Measurements from ENCODE around the gene RNASE7.

The RNASE7 gene, protein sequence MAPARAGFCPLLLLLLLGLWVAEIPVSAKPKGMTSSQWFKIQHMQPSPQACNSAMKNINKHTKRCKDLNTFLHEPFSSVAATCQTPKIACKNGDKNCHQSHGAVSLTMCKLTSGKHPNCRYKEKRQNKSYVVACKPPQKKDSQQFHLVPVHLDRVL

DNA sequence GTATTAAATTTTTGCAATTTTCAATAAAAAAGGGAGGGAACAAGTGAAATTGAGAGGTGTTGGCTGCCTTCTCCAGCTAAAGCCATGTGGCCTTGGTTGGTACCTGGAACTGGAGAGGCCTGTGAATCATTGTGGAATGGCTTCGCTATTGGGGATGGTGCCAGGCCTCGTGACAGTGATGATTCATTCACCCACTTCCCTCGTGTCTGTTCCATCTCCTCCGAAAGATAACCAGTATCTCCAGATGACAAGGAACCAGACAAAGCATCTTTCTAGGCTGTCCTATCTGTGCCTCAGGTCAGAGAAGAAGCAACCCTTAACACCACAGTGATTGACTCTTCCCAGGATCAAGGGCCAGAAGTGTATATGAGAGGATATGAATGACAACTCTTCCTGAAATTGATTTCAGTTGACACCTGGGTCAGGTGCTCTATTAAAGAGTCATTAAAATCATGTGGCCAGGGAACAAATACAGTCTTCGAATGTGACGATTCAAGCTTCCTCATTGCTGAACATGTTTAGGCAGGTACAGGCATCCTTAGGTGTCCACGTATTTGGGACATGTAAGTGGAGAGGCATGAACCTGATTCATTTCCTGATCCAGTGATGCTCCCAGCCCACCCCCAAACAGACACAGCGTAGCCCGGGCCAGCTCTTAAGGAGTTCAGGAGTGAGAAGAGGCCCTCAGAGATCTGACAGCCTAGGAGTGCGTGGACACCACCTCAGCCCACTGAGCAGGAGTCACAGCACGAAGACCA lies at the start of gene RNASE7:
RNASE7 (plus strand) TSS at position 687 of the 758 bp plus-strand sequence. CDS start 631 bp downstream, outside the sequence.
- TF ChIP-seq, protein P1, sequence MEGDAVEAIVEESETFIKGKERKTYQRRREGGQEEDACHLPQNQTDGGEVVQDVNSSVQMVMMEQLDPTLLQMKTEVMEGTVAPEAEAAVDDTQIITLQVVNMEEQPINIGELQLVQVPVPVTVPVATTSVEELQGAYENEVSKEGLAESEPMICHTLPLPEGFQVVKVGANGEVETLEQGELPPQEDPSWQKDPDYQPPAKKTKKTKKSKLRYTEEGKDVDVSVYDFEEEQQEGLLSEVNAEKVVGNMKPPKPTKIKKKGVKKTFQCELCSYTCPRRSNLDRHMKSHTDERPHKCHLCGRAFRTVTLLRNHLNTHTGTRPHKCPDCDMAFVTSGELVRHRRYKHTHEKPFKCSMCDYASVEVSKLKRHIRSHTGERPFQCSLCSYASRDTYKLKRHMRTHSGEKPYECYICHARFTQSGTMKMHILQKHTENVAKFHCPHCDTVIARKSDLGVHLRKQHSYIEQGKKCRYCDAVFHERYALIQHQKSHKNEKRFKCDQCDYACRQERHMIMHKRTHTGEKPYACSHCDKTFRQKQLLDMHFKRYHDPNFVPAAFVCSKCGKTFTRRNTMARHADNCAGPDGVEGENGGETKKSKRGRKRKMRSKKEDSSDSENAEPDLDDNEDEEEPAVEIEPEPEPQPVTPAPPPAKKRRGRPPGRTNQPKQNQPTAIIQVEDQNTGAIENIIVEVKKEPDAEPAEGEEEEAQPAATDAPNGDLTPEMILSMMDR (IDR thresholded peaks at IDR 0.05; ENCODE audit: insufficient read depth, missing control alignments): no peak
- no peak for DNase-seq (ENCODE audit: insufficient read length, low spot score)
- FAIRE-seq: no peak

DNA sequence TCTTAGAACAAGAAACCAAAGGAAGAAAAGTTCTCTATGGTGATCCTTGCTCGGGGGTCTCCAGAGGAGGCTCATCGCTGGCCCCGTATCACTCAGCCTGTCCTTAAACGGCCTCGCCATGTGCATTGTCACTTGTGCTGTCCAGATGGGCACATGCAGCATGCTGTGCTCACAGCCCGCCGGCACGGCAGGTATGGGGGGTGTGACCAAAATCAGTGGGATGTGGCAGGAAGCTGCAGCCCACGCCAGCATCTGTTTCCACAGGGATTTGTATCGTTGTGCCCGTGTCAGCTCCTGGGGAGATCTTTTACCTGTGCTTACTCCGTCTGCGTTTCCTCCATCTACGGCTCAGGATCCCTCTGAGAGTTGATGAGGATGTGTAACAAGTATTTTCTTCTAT lies 45.6 kb upstream of the RNASE7 start:
- TF ChIP-seq, protein P1 (IDR thresholded peaks at IDR 0.05; ENCODE audit: insufficient read depth, missing control alignments): no peak
- DNase-seq (ENCODE audit: insufficient read length, low spot score) (no peak), FAIRE-seq (no peak)

- FAIRE-seq (no peak), DNase-seq (ENCODE audit: insufficient read length, low spot score) (no peak)
- TF ChIP-seq, protein P1 (IDR thresholded peaks at IDR 0.05; ENCODE audit: insufficient read depth, missing control alignments): no peak
These were observed 45.0 kb upstream of the RNASE7 start for GRCh38 chr14:20997115-20997514.

GRCh38 chr14:20997564-20997963 lies 44.6 kb upstream of the RNASE7 start:
- no peak for DNase-seq (ENCODE audit: insufficient read length, low spot score)
- no peak for FAIRE-seq
- TF ChIP-seq, protein P1 (IDR thresholded peaks at IDR 0.05; ENCODE audit: insufficient read depth, missing control alignments): no peak

DNA sequence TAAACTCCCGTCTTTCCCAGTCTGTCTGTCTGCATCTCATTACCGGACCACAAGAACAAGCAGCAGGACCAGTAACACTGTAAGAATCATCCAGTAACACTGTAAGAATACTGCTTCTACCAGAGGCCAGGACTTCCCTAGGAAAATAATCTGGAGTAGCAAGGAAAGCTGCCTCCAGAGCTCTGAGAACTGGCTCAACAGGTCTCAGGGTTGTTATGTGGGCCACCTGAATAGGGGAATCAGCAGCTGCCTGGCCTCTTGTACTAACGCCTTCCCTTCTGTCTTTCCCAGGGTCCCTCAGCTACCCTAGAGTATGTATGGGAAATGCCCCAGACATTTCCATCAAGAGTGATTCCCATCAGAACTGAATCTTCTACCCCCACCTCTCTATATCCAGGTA lies 44.0 kb upstream of the RNASE7 start:
- FAIRE-seq: no peak
- TF ChIP-seq, protein P1 (IDR thresholded peaks at IDR 0.05; ENCODE audit: insufficient read depth, missing control alignments): no peak
- DNase-seq (ENCODE audit: insufficient read length, low spot score): no peak

DNA sequence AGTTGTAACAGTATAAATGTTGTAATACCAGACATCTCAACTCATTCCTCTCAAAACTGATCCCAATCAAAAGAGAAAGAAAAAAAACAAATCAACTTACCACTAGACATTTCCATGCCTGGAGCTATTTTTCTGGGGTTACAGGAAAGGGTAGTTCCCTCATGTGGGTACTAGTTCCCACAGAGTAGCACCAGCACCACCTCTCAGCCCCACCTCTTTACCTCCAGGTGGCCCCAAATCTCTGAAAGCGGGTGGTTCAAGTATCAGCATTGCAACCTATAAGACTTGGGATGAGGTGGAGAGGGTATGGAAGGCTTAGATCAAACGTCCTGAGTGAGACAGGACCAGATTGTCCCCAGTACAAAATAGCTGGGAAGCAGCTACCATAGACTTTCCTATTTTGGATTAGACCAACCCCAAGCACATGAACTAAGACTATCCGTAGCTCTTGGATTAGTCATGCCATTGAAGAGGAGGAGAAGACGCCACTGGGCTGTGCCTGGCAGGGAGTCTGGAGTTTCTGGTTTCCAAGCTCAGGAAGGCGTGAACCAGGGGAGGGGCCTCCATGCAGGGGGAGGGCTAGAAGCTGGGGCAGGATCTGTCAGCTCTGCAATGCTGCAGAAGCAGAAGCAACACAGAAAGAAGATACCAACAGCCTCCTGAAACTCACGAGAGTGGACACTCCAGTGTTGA lies 43.3 kb upstream of the RNASE7 start, which contains the start of gene SLC39A2:
SLC39A2 (plus strand) TSS at position 620 of the 693 bp plus-strand sequence. CDS start 154 bp downstream, outside the sequence.
- no peak for DNase-seq (ENCODE audit: insufficient read length, low spot score)
- no peak for FAIRE-seq

More for the DNA sequence above, 43.3 kb upstream of the RNASE7 start, which contains the start of gene SLC39A2:
- TF ChIP-seq, protein P1 (IDR thresholded peaks at IDR 0.05; ENCODE audit: insufficient read depth, missing control alignments): no peak
